D341Med (cell line): Measurements from ENCODE around the gene FTSJ3.

Experiments
- DNase-seq: peaks from one replicate; pipeline ENCODE4 v3.0.0; 2012; ENCODE audit warnings: low spot score

The FTSJ3 gene

GRCh38 chr17:63785556-63785955 lies 41.9 kb downstream of the FTSJ3 start:
- DNase-seq, result no peak

- DNase-seq, result no peak
These were observed 43.9 kb downstream of the FTSJ3 start for GRCh38 chr17:63783522-63783921.

GRCh38 chr17:63780928-63781327 lies 46.5 kb downstream of the FTSJ3 start:
- no peak for DNase-seq

- no peak for DNase-seq
These were observed 47.0 kb downstream of the FTSJ3 start for GRCh38 chr17:63780507-63780906.

GRCh38 chr17:63775420-63775819 lies 52.0 kb downstream of the FTSJ3 start:
- no peak for DNase-seq

GRCh38 chr17:63774969-63775265 lies 52.5 kb downstream of the FTSJ3 start:
- no peak for DNase-seq

GRCh38 chr17:63774141-63774968 lies 53.1 kb downstream of the FTSJ3 start, which contains the start of gene DDX42:
Gene DDX42, plus strand, starts transcription at chr17:63774170. Its CDS starts 12,880 bp downstream, at chr17:63787050.
- peak; percentile 77 for DNase-seq

- DNase-seq, result peak; percentile 100
These were observed 54.0 kb downstream of the FTSJ3 start, which contains the start of gene CCDC47 for GRCh38 chr17:63773272-63774140. Gene CCDC47, minus strand, starts transcription at chr17:63773597. Its CDS starts 7,422 bp downstream, at chr17:63766175.

GRCh38 chr17:63772801-63773271 lies 54.6 kb downstream of the FTSJ3 start:
- DNase-seq, result no peak
